K562 (cell line): ENCODE measurements around the gene MRPS35. TPM values are rescaled to one million over a fixed set of nuclear protein-coding genes. Genes with fewer than 3 reads are reported as not detected.

ENCODE experiments used
- ATAC-seq: fragments of 200-7000 bp; cut with Tn5 transposase; 3 replicates; pipeline ENCODE4 v1.9.1; 2020; ENCODE audit warnings: moderate library complexity
- BruUV-seq: library from RNA; stranded (reverse); fragments of 400-500 nt; replicated peaks from 2 replicates; lab custom pipeline; 2021; lab: Mats Ljungman, UMichigan
- CTCF ChIA-PET: fragments of 300-600 bp; formaldehyde crosslinking; extraction: SDS; loops from one replicate; lab custom pipeline; 2021; ENCODE audit warnings: low intra/inter-chr PET ratio; lab: Yijun Ruan, JAX
- POLR2A ChIA-PET: fragments of 300-600, 350-650 bp; sonication (Branson Sonifier 250); formaldehyde crosslinking; extraction: SDS; loops from one replicate; lab custom pipeline; 2021; ENCODE audit warnings: antibody characterized with exemption, inconsistent platforms; lab: Yijun Ruan, JAX
- DNase-seq, 4 experiments: peaks; one replicate each; pipeline versions ENCODE4 v3.0.0 to v3.0.0-alpha.2; 2011 to 2018; ENCODE audit warnings: low spot score in 3 of 4, mixed read lengths in 3 of 4; ENCODE audit errors: extremely low read depth in 1 of 4
- FAIRE-seq: peaks from 2 replicates; lab custom pipeline; 2011; peaks lifted over from hg19 to GRCh38; lab: Jason Lieb, UNC
- H2AFZ ChIP-seq: 2 replicates; pipeline ENCODE4 v1.6.0; 2011; ENCODE audit warnings: low read depth, low read length, control low read depth, inconsistent platforms
- H3K27ac ChIP-seq: fragments of 200-600 bp; 3 replicates; pipeline ENCODE4 v1.8.0; 2011; ENCODE audit warnings: low read depth, mild to moderate bottlenecking, control low read depth, inconsistent platforms, low read length, moderate library complexity, mixed read lengths; ENCODE audit errors: extremely low read depth
- H3K27me3 ChIP-seq, 2 experiments: fragments of 300-600 bp in 1 of 2; 2 replicates in 1 of 2; 3 replicates in 1 of 2; pipeline versions ENCODE4 v1.6.0 to v1.8.0; 2011; ENCODE audit warnings: inconsistent platforms in 2 of 2, low read length in 2 of 2, mild to moderate bottlenecking in 1 of 2, mixed read lengths in 1 of 2, moderate library complexity in 1 of 2; ENCODE audit not compliant: control insufficient read depth in 2 of 2, insufficient read depth in 2 of 2
- H3K36me3 ChIP-seq: fragments of 300-600 bp; 3 replicates; pipeline ENCODE4 v1.8.0; 2011; ENCODE audit warnings: mild to moderate bottlenecking, low read length, inconsistent platforms; ENCODE audit not compliant: control insufficient read depth, insufficient read depth
- H3K4me1 ChIP-seq, 2 experiments: fragments of 200-600 bp in 1 of 2; replicated peaks in 1 of 2; 2 replicates in 1 of 2; 3 replicates in 1 of 2; pipeline versions ENCODE4 v1.5.1 to v1.8.0; 2011; ENCODE audit warnings: inconsistent platforms in 2 of 2, low read length in 2 of 2, mild to moderate bottlenecking in 1 of 2, mixed read lengths in 1 of 2, moderate library complexity in 1 of 2; ENCODE audit not compliant: control insufficient read depth in 2 of 2, insufficient read depth in 2 of 2
- H3K4me2 ChIP-seq: 2 replicates; pipeline ENCODE4 v1.6.1; 2011; ENCODE audit warnings: low read length, control low read depth, inconsistent platforms, mixed read lengths; ENCODE audit not compliant: insufficient read depth
- H3K4me3 ChIP-seq: fragments of 200-600 bp; sonication (generic), shearing (Covaris generic); 2 replicates; pipeline ENCODE4 v1.5.1; 2016; ENCODE audit warnings: control low read depth, inconsistent platforms
- H3K79me2 ChIP-seq: fragments of 200-600 bp; 3 replicates; pipeline ENCODE4 v1.8.0; 2011; ENCODE audit warnings: low read length, inconsistent platforms; ENCODE audit not compliant: control insufficient read depth, insufficient read depth
- H3K9ac ChIP-seq, 2 experiments: 2 replicates each; pipeline versions ENCODE4 v1.6.0 to v1.6.1; 2011; ENCODE audit warnings: low read depth in 2 of 2, low read length in 2 of 2, control low read depth in 1 of 2, inconsistent platforms in 1 of 2, mild to moderate bottlenecking in 1 of 2, mixed read lengths in 1 of 2; ENCODE audit not compliant: insufficient read depth in 1 of 2
- H3K9me1 ChIP-seq: one replicate; pipeline ENCODE4 v1.6.0; 2011; ENCODE audit warnings: inconsistent platforms, mild to moderate bottlenecking, low read length, moderate library complexity; ENCODE audit not compliant: control insufficient read depth, insufficient read depth
- H3K9me3 ChIP-seq: replicated peaks from 2 replicates; pipeline ENCODE4 v1.5.1; 2011; ENCODE audit warnings: low read depth, low read length, inconsistent platforms; ENCODE audit not compliant: control insufficient read depth, insufficient read depth
- H4K20me1 ChIP-seq: replicated peaks from 2 replicates; pipeline ENCODE4 v1.6.1; 2011; ENCODE audit warnings: low read length, inconsistent platforms, mixed read lengths; ENCODE audit not compliant: control insufficient read depth, insufficient read depth
- CHD4 ChIP-seq: fragments of 200-600 bp; sonication (generic); IDR thresholded peaks from 3 replicates; pipeline ENCODE4 v1.6.1; 2012; ENCODE audit warnings: low read depth, mild to moderate bottlenecking, mixed read lengths, low read length, inconsistent platforms; ENCODE audit not compliant: insufficient read depth, insufficient replicate concordance, poor library complexity, severe bottlenecking
- DDX20 ChIP-seq: fragments of 450-650 bp; IDR thresholded peaks from 2 replicates; pipeline ENCODE4 v1.6.1; 2016; ENCODE audit warnings: missing genetic modification characterization, low read depth, mild to moderate bottlenecking, missing compliant biosample characterization, moderate library complexity
- E4F1 ChIP-seq: fragments of 250-450 bp; sonication (Bioruptor Pico); IDR thresholded peaks from 2 replicates; pipeline ENCODE4 v1.5.0; 2021; ENCODE audit warnings: mild to moderate bottlenecking, borderline replicate concordance
- MAFF ChIP-seq: IDR thresholded peaks from 2 replicates; pipeline ENCODE4 v1.6.1; 2012; ENCODE audit warnings: low read length, improper control_type of control experiment
- MEIS2 ChIP-seq: fragments of 450-650 bp; IDR thresholded peaks from 2 replicates; pipeline ENCODE4 v1.6.1; 2014; ENCODE audit warnings: mild to moderate bottlenecking; ENCODE audit not compliant: partially characterized antibody
- SP2 ChIP-seq: IDR thresholded peaks from 2 replicates; pipeline ENCODE4 v1.6.1; 2011; ENCODE audit warnings: mild to moderate bottlenecking, low read depth, low read length, moderate library complexity; ENCODE audit not compliant: poor library complexity, severe bottlenecking; ENCODE audit errors: extremely low read depth
- XRCC3 ChIP-seq: fragments of 450-650 bp; IDR thresholded peaks from 2 replicates; pipeline ENCODE4 v1.6.1; 2017; ENCODE audit warnings: mild to moderate bottlenecking, moderate library complexity
- ZBTB1 ChIP-seq: sonication (generic); formaldehyde crosslinking; IDR thresholded peaks from 2 replicates; pipeline ENCODE4 v1.8.1; 2023; ENCODE audit warnings: missing genetic modification reagents, low read depth, mild to moderate bottlenecking, borderline replicate concordance
- WGBS: fragments of 100-300 bp; shearing (Covaris generic); methylation state at CpG from one replicate; pipeline ENCODE4 v1.1.6; 2016; ENCODE audit warnings: low coverage, mixed read lengths; ENCODE audit not compliant: insufficient coverage; ENCODE audit errors: missing lambda C conversion rate; 5-methylcytosine and 5-hydroxymethylcytosine counted together
- in situ Hi-C: fragments of 300-500 bp; cut with MboI; formaldehyde crosslinking; loops from 4 replicates; pipeline ENCODE4 v1.15.0; 2018; ENCODE audit warnings: inconsistent platforms, mixed read lengths
- intact Hi-C: fragments of 100-400 bp; cut with micrococcal nuclease; formaldehyde crosslinking; loops from 2 replicates; pipeline ENCODE4 v1.14.2; 2022
- polyA plus RNA-seq, 8 experiments: library from polyadenylated mRNA; depleted of rRNA in 4 of 8; stranded (reverse) in 5 of 8; unstranded in 3 of 8; fragments of >200 nt; fragmentation: Nextera tagmentation in 2 of 8; fragmentation: Illumina TruSeq in 1 of 8; extraction: Ambion mirVana in 2 of 8; extraction: Trizol in 1 of 8; gene quantifications; 2 replicates each; pipeline versions ENCODE4 v1.2.1 to v1.2.3, GENCODE V29; 2011 to 2014; ENCODE audit warnings: inconsistent platforms in 1 of 8, missing spikeins in 1 of 8
- total RNA-seq, 7 experiments: library from RNA; depleted of rRNA in 6 of 7; stranded (reverse); fragments of >200 nt in 6 of 7; fragmentation: Illumina TruSeq in 2 of 7; extraction: Trizol in 2 of 7; gene quantifications; 2 replicates each; pipeline versions ENCODE4 v1.2.1 to v1.2.3, GENCODE V29; 2011 to 2021; ENCODE audit warnings: low replicate concordance in 1 of 7

The MRPS35 gene
- total and polyA plus RNA-seq, 9 of the 15 experiments (the other 6 are each of a cell fraction or from before 2014, with no cell fraction given): 79.0 to 183 (median 114) TPM

DNA sequence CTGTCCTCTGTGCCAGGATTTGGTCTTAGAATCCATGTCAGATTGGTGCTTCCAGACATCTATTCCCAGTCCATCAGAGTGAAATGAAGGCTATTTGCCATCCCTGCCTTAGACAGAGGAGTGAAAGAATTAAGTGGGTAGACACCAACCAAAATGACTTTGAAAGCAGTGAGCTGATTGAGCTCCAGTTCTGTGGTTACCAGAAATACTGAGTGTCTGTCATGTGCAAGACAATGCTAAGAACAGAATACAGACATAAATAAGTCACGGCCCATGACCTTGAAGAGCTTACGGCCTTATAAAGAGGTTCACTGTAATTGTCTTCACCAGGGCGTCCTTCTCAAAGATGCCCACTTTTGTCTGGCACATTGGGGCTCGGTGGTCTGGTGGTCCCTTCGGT, 91.0 kb downstream of the MRPS35 start (continued):
- TF ChIP-seq E4F1 (CRISPR knock-in tag) (no peak), MAFF (no peak), CHD4 (no peak), ZBTB1 (CRISPR knock-in tag) (no peak), SP2 (no peak), XRCC3 (no peak)

DNA sequence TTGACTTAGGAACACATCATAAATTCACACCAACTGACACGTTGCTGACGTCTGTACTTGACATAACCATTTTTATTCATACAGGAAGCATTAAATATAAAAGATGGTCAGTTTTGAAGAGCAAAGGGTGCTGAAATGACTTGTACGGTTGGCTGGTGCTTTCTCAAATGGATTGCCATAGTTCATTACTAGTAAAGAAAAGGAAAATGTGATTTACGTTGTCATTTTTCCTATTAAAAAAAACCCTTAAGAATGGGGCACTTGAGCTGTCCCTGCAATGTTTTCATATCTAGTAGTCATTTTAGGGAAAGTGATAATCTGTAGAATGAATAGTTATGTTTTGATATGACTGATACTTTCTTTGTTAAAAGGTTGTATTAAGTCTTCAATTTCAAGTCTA, 91.9 kb downstream of the MRPS35 start:
- FAIRE-seq: no peak
- 34% methylated on average over 4 of the region's 4 CpGs for WGBS
- Histone ChIP-seq H3K27ac (no peak overlapping the region), H3K4me2 (no peak overlapping the region), H3K4me1 (peaks cover 0 to 10% of the 10 kb centered on the region in 2 experiments; a peak in 3 of 5 replicates), H3K9me3 (no peaks in the 10 kb centered on the region), H3K9ac (no peak overlapping the region), H3K79me2 (no peaks in the 10 kb centered on the region), H3K4me3 (no peak overlapping the region), H3K27me3 (no peaks in the 10 kb centered on the region), H2AFZ (no peak overlapping the region), H3K9me1 (no peaks in the 10 kb centered on the region), H3K36me3 (peaks cover 12% of the 10 kb centered on the region; the same call in 2 of the 3 replicates), H4K20me1 (no peaks in the 10 kb centered on the region)
- intact Hi-C loops: no loop called here
- ChIA-PET POLR2A (interaction anchor here (0.6 kb wide), 1 partner anchor 554 kb away, joined by 3 read pairs; no protein-coding TSS in a partner anchor), CTCF (no interaction called here)
- ATAC-seq: no peak
- BruUV-seq: no TSS peak
- no peak for DNase-seq
- in situ Hi-C loops: no loop called here
- peak; percentile 8 for TF ChIP-seq MEIS2
- no peak for TF ChIP-seq DDX20 (tag)
